GM10847 (cell line): ENCODE results near the gene DNAJB6.

ENCODE experiments used
- POLR2A ChIP-seq: IDR thresholded peaks from 2 replicates; pipeline ENCODE4 v1.6.1; 2011; ENCODE audit not compliant: insufficient read length; ENCODE audit errors: extremely low read depth

DNAJB6 gene

DNA sequence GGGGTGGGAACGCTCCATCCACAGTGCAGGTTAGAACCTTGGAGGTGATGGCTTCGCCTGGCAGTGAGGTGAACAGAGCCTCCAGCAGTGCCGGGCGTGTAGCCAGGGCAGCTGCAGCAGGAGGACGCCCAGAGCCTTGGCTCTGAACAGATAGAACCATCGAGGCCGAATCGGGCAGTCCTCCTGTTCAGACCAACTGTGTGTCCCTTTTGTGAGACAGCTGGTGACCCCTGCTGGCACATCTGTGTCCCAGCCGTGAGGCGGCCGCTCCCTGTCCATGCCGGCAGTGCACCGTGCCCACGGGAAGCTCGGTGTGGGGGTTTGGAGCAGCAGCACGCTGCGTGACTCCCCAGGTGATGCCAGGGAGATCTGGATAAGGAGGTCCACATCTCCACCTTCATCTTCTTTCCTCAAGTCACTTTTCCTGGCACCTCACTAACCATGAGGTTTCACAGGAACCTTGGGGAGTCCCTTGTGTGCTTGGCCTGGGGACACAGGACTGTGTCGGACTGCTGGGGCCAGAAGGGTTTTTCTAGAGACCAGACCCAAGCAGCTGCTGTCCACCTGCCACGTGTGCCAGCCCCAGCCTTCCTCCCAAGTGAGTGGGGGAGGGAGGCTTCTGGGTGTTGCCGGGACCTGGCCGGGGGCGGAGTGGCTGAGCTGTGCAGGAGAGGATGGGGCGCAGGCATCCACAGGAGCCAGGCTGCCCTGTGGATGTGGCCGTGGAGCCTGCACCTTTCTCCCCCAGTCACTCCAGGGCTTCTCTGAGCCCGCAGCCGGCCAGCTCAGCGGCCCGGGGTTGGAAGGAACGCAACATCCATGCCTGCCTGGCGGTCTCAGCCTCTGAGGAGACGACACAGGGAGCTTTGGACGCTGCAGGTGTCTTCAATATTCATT is 69.4 kb downstream of the DNAJB6 start:
- no peak for TF ChIP-seq POLR2A

DNA sequence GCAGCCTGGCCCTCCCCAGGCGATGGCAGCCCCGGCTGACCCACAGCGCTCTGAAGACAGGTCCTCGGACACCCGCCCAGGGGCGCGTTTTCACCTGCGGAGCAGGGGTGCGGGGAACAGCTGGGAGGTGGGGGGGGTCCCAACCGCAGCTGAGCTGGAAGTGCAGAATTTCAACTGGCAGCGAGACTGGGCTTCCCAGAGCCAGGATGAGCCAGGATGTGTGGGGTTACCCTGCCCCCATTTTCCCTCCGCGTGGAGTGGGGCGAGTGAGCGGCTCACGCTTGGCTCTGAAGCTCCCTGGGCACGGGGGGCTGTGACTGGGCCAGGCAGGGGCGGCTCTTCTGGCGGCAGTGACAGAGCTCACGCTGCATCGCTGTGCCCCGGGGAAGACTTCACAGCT is 70.2 kb downstream of the DNAJB6 start:
- TF ChIP-seq POLR2A: no peak

DNA sequence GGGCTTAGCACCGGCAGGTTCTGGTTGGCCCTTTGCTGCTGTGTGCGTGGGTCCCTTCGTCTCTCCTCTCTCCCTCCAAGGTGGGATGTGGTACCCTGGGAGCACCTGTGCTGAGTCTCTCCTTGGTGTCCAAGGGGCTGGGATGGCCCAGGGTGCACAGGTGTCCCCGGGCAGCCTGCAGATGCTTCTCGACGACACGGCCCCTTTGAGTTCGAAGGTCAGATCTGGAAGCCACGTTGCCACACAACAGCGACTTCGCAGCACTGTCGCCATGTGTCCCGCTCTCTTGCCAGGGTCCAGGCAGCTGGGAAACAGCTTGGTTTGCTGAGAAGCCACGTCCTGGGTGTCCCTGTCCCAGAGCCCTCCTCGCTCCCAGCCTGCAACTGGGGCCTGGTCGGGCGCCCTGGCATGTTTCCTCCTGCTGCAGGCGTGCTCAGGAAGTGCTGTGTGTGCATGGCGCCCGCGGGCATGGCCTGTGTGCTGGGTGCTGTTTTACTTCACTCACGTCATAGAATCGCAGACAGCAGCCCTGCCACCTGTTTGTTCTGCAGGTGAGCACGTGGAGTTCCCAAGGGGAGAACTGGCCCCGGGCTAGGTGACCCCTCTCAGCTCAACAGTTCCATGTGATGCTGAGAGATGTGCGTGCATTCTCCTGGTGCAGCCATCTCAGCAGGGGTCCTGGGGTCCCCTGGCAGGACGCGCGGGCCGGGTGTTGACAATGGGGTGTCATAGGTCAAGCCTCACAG is 70.9 kb downstream of the DNAJB6 start:
- no peak for TF ChIP-seq POLR2A

DNA sequence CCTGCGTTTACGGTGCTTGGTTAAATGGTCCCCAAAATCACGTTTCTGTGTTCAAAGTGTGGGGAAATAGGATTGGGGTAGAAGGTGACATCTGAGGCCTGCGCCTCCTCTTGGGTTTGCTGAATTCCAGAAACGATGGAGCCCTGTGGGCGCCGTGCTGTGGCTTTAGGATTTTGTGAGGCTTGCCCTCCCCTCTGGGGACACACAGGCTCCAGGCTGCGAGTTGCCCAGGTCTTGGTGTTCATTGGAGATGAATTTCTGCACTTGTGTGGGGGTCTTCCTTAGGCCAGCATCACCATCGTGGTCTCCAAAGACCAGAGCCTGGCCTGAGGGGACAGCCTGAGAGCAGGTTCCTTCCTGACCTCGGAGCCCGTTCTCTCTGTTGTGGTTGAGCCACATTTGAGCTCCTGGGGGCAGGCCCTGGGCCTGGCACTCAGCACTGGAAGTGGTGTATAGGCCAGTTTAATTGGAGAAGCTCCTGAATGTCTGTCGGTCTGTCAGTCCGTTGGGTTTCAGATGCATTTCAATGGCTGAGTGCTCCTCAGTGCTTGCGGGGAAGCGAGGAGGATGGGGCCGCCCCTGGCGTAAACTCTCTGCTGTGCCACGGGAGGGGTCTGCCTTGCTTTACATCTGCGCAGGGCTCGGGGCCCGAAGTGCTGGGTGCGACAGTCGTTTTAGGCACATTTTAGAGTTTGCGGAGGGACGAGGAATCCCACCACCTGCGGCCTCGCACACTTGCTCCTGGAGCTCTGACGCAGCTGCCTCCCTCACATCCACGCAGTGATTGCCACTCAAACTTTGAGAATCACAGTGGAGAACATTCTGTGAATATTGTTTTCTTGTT is 71.7 kb downstream of the DNAJB6 start:
- no peak for TF ChIP-seq POLR2A

DNA sequence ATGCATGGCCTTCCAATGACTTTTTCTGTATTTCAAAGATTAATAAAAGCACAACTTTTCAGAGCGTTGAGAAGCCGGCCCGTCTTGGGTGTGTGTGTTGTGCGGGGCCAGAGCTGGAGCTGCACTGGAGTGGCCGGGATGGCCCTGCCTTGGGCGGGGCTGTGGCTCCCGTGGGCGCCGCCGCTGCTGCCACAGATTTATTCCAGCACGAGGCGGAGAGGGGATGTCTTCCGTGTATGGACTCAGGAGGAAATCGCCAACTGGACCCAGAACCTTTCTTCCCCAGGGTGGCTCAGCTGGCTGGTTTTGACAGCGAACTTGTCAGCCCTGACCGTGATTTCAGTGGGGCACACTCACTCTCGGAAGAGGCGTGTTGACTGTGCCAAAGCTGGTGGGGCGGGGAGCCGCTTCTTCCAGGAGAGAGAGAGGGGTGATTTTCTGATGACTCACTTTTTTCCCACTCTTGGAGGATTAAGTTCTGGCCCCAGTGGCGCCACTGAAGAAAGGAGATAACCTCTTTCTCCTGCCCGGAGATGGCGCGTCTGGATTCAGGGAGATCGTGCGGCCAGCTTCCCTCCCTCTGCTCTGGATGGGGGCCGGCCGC is 72.4 kb downstream of the DNAJB6 start:
- no peak for TF ChIP-seq POLR2A

DNA sequence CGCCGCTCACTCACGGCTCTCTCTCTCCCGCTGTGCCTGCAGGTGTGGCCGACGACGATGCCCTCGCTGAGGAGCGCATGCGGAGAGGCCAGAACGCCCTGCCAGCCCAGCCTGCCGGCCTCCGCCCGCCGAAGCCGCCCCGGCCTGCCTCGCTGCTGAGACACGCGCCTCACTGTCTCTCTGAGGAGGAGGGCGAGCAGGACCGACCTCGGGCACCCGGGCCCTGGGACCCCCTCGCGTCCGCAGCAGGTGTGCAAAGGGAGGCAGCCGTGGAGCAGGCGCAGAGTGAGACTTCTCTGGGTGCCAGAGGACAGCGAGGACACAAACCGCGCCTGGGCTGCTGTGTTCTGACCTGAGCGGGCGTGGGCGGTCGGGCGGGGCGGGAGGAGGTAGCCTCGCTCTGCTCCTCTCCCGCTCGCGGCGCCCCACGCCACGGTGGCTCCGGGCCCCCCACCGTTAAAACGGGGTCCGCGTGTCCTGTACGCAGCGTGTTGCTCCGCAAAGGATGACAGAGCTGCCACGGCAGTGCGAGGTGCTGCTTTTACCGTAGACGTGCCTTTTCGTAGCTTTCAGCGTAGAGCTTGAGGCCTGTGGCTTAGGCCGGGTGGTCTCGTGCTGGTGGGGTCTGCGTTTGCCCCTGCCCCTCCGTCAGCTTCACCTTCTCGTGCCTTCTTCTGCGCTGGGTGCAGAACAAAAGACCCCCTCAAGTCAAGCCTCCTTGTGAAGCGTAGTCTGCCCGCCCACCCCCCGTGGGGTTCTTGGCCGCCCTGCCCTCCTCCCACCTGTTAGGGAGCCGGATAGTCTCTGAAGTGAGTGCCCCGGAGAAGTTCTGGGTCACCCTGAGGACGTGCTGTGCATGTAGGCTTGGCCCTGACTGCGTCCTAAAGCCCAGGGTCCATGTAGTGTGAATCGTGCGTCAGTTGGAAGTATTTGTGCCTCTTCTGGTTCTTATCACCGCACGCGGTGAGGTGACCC is 73.2 kb downstream of the DNAJB6 start:
- no peak for TF ChIP-seq POLR2A

DNA sequence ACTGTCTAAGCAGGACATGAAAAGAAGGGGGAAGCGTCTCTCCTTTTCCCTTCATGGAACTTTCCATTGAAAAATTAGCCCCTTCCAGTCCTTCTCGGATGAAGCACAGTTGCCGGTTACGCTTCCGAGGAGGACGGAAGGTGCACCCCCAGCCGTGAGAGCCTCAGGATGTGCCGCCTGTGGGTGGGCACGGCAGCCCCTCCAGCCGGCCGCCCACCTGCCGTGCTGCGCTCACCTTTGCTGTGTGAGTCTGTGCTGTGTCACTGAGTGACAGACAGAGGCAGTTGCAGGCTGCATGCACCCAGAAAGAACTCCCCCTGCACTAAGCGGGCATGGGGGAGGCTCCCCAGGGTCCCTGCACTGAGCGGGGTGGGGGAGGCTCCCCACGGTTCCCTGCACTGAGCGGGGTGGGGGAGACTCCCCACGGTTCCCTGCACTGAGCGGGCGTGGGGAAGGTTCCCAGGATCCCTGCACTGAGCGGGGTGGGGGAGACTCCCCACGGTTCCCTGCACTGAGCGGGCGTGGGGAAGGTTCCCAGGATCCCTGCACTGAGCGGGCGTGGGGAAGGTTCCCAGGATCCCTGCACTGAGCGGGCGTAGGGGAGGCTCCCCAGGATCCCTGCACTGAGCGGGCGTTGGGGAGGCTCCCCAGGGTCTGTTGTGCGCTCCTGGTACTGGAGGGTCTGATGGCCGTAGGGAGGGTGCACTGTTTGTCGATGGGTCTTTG is 74.2 kb downstream of the DNAJB6 start:
- no peak for TF ChIP-seq POLR2A

DNA sequence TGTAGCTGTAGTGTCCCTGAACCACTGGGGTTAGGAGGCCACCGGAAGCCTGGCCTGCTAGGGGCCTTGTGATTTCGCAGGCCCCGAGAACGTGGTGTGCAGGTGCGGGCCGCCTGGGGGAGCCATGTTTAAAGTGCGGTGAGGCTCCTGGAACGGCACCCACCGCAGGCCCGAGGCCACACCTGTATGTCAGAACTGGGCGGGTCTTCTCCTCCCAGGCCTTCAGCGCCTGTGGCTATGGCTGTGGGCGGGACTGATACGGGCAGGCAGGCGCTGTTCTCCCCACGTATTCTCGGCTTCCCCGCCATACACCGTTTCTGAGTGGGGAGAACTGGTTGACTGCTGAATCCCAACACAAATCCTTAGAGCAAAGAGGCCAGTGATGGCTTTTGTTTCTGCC is 74.8 kb downstream of the DNAJB6 start:
- TF ChIP-seq POLR2A: no peak

DNA sequence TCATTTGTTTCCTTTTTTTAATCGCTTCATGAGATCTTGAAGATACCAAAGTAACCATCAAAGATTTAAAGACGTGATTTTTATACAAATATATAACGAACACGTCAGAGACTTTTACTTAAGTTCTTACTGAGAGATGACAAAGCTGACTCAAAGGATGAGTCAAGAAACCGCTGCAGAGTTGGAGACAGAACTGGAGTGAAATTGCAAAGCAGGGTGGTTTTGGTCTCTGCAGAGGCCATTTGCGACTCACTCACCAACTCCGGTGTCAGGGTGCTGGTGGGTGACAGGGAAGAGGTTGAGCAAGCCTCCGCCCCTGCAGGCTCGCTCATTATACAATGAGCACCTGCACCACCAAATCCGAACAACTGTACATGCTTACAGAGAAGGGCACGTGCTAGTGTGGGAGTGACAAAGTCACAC is 75.2 kb downstream of the DNAJB6 start:
- TF ChIP-seq POLR2A: no peak

DNA sequence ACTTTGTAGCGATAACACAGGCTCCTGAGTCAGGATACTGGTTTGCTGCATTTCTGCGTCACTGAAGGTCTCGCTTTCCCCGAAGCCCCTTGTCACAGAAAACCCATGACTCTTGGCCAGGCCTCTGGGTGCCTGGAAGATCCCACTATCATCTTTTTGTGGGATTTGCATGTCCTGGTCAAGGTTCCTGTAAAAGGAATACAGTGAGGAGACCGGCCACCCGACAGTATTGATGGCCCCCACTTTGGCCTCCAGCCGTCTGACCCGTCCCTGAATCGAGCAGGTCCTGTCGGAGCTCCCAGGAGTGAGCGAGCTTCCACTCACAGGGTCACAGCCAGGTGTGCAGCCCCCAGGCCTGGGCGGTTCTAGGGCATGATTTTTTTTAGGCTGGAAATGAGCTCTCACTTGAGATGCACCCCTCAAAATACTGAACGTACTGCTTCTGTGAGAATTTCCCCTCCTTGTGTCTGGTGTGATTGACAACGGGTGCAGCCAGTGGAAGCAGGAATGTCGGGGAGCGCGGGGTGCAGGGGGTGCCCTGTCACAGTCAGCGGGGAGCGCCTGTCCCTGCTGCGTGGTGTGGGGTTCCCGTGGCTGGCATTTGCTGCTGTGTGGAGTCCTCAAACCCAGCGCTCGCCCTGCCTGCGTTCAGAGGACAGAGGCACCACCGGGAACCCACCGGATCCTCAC is 75.8 kb downstream of the DNAJB6 start:
- TF ChIP-seq POLR2A: no peak

DNA sequence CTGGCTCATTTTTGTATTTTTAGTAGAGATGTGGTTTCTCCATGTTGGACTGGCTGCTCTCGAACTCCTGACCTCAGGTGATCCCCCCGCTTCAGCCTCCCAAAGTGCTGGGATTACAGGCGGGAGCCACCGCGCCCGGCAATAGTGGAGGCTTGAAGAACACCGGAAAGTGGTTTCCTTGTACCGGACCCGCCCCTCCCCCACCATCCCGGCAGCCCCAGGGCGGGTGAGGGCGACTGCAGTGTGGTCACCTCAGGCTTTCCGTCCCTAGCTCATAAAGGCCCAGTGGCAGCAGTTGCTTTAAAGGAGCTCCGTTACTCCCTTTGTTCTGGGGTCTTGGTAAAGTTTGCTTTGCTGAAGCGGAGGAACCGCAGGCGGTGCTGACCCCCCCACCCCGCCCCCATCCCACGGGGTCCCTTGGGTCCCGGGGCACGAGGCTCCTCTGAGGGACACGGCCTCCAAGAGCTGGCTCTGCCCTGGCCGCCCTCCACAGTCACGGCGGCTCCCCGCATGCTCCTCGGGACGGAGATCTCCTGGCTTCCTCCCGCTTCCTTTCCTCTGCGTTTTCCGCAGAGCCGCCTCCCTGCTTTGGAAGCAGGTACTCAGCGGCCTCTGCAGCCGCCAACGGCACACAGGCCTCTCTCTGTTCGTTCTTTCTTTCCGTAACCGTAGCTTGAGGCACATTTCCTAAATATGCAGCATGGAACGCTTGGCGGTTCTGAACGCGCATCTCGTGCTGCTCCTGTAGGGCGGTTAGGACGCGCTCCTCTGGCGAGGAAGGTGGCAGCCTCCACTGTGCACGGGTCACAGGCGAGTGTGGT is 77.3 kb downstream of the DNAJB6 start:
- no peak for TF ChIP-seq POLR2A

DNA sequence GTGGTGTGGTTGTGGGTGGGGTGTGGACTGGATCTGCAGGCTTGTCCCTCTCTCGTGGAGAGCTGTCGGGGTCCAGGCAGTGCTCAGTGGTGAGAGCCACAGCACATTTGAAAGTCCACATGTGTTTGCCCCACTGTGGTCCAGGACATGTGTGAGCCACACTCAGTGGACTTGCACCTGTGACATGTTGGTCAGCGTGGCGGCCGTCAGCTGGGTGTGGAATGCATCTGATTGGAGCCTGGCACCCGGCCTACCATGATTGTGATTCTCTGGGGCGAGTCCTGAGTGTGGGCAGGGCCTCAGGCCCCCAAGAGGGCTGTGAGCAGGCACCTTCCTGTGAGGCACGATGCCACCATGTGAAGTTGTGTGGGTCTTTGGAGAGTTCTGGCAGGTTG is 77.9 kb downstream of the DNAJB6 start:
- no peak for TF ChIP-seq POLR2A
